ENCODE data around the gene FCHSD2.

DNA sequence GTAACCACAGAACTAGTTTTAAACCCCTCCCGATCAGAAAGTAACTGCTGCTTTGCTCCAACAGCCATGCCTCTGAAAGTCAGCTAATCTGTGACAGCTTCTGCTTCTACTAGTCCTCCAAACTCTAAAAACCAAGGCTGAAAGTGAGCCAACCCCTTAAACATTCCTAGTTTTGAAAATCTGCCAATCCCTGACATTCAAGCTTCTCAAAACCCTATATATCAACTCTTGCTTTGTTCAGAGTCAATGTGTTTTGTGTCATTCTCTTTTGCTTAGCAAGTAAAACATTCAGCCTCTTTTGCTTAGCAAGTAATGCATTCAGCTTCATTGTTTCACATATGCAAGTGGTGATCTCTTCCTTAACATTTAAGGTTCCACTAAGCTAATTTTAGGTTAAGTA, 271.0 kb downstream of the FCHSD2 start:
- TF ChIP-seq, protein P1, sequence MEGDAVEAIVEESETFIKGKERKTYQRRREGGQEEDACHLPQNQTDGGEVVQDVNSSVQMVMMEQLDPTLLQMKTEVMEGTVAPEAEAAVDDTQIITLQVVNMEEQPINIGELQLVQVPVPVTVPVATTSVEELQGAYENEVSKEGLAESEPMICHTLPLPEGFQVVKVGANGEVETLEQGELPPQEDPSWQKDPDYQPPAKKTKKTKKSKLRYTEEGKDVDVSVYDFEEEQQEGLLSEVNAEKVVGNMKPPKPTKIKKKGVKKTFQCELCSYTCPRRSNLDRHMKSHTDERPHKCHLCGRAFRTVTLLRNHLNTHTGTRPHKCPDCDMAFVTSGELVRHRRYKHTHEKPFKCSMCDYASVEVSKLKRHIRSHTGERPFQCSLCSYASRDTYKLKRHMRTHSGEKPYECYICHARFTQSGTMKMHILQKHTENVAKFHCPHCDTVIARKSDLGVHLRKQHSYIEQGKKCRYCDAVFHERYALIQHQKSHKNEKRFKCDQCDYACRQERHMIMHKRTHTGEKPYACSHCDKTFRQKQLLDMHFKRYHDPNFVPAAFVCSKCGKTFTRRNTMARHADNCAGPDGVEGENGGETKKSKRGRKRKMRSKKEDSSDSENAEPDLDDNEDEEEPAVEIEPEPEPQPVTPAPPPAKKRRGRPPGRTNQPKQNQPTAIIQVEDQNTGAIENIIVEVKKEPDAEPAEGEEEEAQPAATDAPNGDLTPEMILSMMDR (optimal IDR thresholded peaks at IDR 0.05 in 1 of 3, IDR thresholded peaks at IDR 0.05 in 1 of 3, conservative IDR thresholded peaks at IDR 0.05 in 1 of 3; ENCODE audit: extremely low read depth in 1 of 3, insufficient read depth in 2 of 3, low read length in 3 of 3) = no peak
- no peak for TF ChIP-seq EZH2 (IDR thresholded peaks at IDR 0.05; ENCODE audit: low read length)
